T-helper 17 cell (primary cell): ENCODE data around the gene CASK. TPM values are rescaled to one million over a fixed set of nuclear protein-coding genes. Genes with fewer than 3 reads are reported as not detected.
A peak's percentile ranks its signal among the peaks of the same experiment; 100 is the strongest.

Source experiments
- ATAC-seq: fragments of 150-1000 bp; cut with Tn5 transposase; 2 replicates; pipeline ENCODE4 v1.10.0; 2021; ENCODE audit warnings: mild to moderate bottlenecking, moderate library complexity
- DNase-seq, 3 donors: peaks; one replicate each; pipeline versions ENCODE4 v3.0.0 to v3.0.0-alpha.2; 2020 to 2021
- H3K9me3 ChIP-seq: one replicate; pipeline ENCODE4 v1.7.0; 2013; ENCODE audit warnings: low read length, mild to moderate bottlenecking; ENCODE audit not compliant: control insufficient read depth, poor library complexity, severe bottlenecking
- H3K27ac Mint-ChIP-seq: one replicate; pipeline ENCODE4 v1.8.0; 2022; ENCODE audit warnings: mild to moderate bottlenecking, moderate library complexity, mixed read lengths
- H3K27me3 Mint-ChIP-seq: one replicate; pipeline ENCODE4 v1.8.0; 2022; ENCODE audit warnings: mixed read lengths
- H3K36me3 Mint-ChIP-seq: one replicate; pipeline ENCODE4 v1.8.0; 2022; ENCODE audit warnings: low read depth, mixed read lengths
- H3K4me1 Mint-ChIP-seq: one replicate; pipeline ENCODE4 v1.8.0; 2022; ENCODE audit warnings: mild to moderate bottlenecking, mixed read lengths
- H3K4me3 Mint-ChIP-seq: one replicate; pipeline ENCODE4 v1.8.0; 2022; ENCODE audit warnings: mild to moderate bottlenecking, moderate library complexity, mixed read lengths
- total RNA-seq, 4 donors: library from RNA in 2 of 4; stranded (reverse) in 2 of 4; gene quantifications; one replicate each; pipeline ENCODE4 v1.2.3 and lab custom pipeline; 2022 to 2026

Gene CASK
- total RNA-seq (100 to 1,000 TPM in 1 of 2 donors, 10 to 100 TPM in 1; 99.9 to 107 TPM), total RNA-seq (lab: John Stamatoyannopoulos, UW) (136 to 142 reads per million in 2 donors)

- no peaks in the 10 kb centered on the region for H3K9me3 ChIP-seq
- peak within 1 kb of the TSS; percentile 93 for H3K27ac Mint-ChIP-seq
- ATAC-seq (peak; percentile 89), DNase-seq (peak; percentile 81 to 91 (median 89))
- peaks cover 3% of the 10 kb centered on the region for H3K36me3 Mint-ChIP-seq
- no peaks in the 10 kb centered on the region for H3K27me3 Mint-ChIP-seq
- peaks cover 11% of the 10 kb centered on the region for H3K4me1 Mint-ChIP-seq
- peak within 1 kb of the TSS; percentile 95 for H3K4me3 Mint-ChIP-seq
These were observed at the start of gene CASK for GRCh38 chrX:41923211-41923977. Gene CASK, minus strand, starts transcription at chrX:41923554. Its CDS starts 566 bp downstream, at chrX:41922988.

- no peak overlapping the region for H3K27ac Mint-ChIP-seq
- no peak overlapping the region for H3K4me3 Mint-ChIP-seq
- no peaks in the 10 kb centered on the region for H3K27me3 Mint-ChIP-seq
- H3K4me1 Mint-ChIP-seq, result peaks cover 2% of the 10 kb centered on the region
- no peak for DNase-seq
- H3K36me3 Mint-ChIP-seq, result peaks cover 2% of the 10 kb centered on the region
- ATAC-seq, result no peak
- no peaks in the 10 kb centered on the region for H3K9me3 ChIP-seq
These were observed 48.0 kb upstream of the CASK start for GRCh38 chrX:41971346-41971745.

GRCh38 chrX:41970419-41970818, 47.1 kb upstream of the CASK start:
- DNase-seq (no peak), ATAC-seq (no peak)
- peaks cover 2% of the 10 kb centered on the region for H3K36me3 Mint-ChIP-seq
- H3K27me3 Mint-ChIP-seq, result no peaks in the 10 kb centered on the region
- H3K9me3 ChIP-seq, result no peaks in the 10 kb centered on the region
- no peak overlapping the region for H3K4me3 Mint-ChIP-seq
- no peak overlapping the region for H3K27ac Mint-ChIP-seq
- peaks cover 2% of the 10 kb centered on the region for H3K4me1 Mint-ChIP-seq

- ATAC-seq (no peak), DNase-seq (no peak)
- H3K36me3 Mint-ChIP-seq, result peaks cover 2% of the 10 kb centered on the region
- no peaks in the 10 kb centered on the region for H3K27me3 Mint-ChIP-seq
- H3K27ac Mint-ChIP-seq, result no peak overlapping the region
- H3K4me1 Mint-ChIP-seq, result peaks cover 2% of the 10 kb centered on the region
- H3K9me3 ChIP-seq, result no peaks in the 10 kb centered on the region
- no peak overlapping the region for H3K4me3 Mint-ChIP-seq
These were observed 40.0 kb upstream of the CASK start for GRCh38 chrX:41963348-41963747.

GRCh38 chrX:41960142-41960541, 36.8 kb upstream of the CASK start:
- no peaks in the 10 kb centered on the region for H3K36me3 Mint-ChIP-seq
- no peaks in the 10 kb centered on the region for H3K4me1 Mint-ChIP-seq
- no peak overlapping the region for H3K27ac Mint-ChIP-seq
- H3K9me3 ChIP-seq, result no peaks in the 10 kb centered on the region
- DNase-seq (no peak), ATAC-seq (no peak)
- H3K27me3 Mint-ChIP-seq, result no peaks in the 10 kb centered on the region
- no peak overlapping the region for H3K4me3 Mint-ChIP-seq

- Mint-ChIP-seq H3K27me3 (no peaks in the 10 kb centered on the region), H3K27ac (no peak overlapping the region), H3K4me3 (no peak overlapping the region), H3K36me3 (no peaks in the 10 kb centered on the region), H3K4me1 (no peaks in the 10 kb centered on the region)
- DNase-seq (no peak), ATAC-seq (no peak)
- no peaks in the 10 kb centered on the region for H3K9me3 ChIP-seq
These were observed 35.5 kb upstream of the CASK start for GRCh38 chrX:41958861-41959260.

- Mint-ChIP-seq H3K27ac (no peak overlapping the region), H3K4me1 (no peaks in the 10 kb centered on the region), H3K27me3 (no peaks in the 10 kb centered on the region), H3K36me3 (no peaks in the 10 kb centered on the region), H3K4me3 (no peak overlapping the region)
- no peaks in the 10 kb centered on the region for H3K9me3 ChIP-seq
- ATAC-seq (no peak), DNase-seq (no peak)
These were observed 32.7 kb upstream of the CASK start for GRCh38 chrX:41956027-41956426.

GRCh38 chrX:41952102-41952501, 28.7 kb upstream of the CASK start:
- Mint-ChIP-seq H3K27ac (no peak overlapping the region), H3K4me3 (no peak overlapping the region), H3K27me3 (no peaks in the 10 kb centered on the region), H3K36me3 (no peaks in the 10 kb centered on the region), H3K4me1 (no peaks in the 10 kb centered on the region)
- no peak for ATAC-seq
- no peak for DNase-seq
- no peaks in the 10 kb centered on the region for H3K9me3 ChIP-seq

- Mint-ChIP-seq H3K27ac (no peak overlapping the region), H3K36me3 (no peaks in the 10 kb centered on the region), H3K4me3 (no peak overlapping the region), H3K4me1 (no peaks in the 10 kb centered on the region), H3K27me3 (no peaks in the 10 kb centered on the region)
- H3K9me3 ChIP-seq, result no peaks in the 10 kb centered on the region
- ATAC-seq (no peak), DNase-seq (no peak)
These were observed 23.7 kb upstream of the CASK start for GRCh38 chrX:41946989-41947612.

- ATAC-seq (no peak), DNase-seq (no peak)
- no peaks in the 10 kb centered on the region for H3K27me3 Mint-ChIP-seq
- H3K27ac Mint-ChIP-seq, result peak overlapping the region; percentile 11
- no peak overlapping the region for H3K4me3 Mint-ChIP-seq
- H3K36me3 Mint-ChIP-seq, result peaks cover 2% of the 10 kb centered on the region
- H3K9me3 ChIP-seq, result no peaks in the 10 kb centered on the region
- no peaks in the 10 kb centered on the region for H3K4me1 Mint-ChIP-seq
These were observed 22.9 kb upstream of the CASK start for GRCh38 chrX:41946235-41946634.

- Mint-ChIP-seq H3K4me3 (no peak overlapping the region), H3K27ac (peak overlapping the region; percentile 72), H3K27me3 (no peaks in the 10 kb centered on the region), H3K36me3 (no peaks in the 10 kb centered on the region), H3K4me1 (peaks cover 21% of the 10 kb centered on the region)
- ATAC-seq (no peak), DNase-seq (no peak)
- no peaks in the 10 kb centered on the region for H3K9me3 ChIP-seq
These were observed 12.5 kb upstream of the CASK start for GRCh38 chrX:41935832-41936231.

GRCh38 chrX:41933546-41933945, 10.2 kb upstream of the CASK start:
- no peaks in the 10 kb centered on the region for H3K9me3 ChIP-seq
- Mint-ChIP-seq H3K36me3 (no peaks in the 10 kb centered on the region), H3K27me3 (no peaks in the 10 kb centered on the region), H3K4me1 (peaks cover 20% of the 10 kb centered on the region), H3K27ac (no peak overlapping the region), H3K4me3 (no peak overlapping the region)
- ATAC-seq, result peak; percentile 21
- DNase-seq, result no peak

- Mint-ChIP-seq H3K4me3 (peak overlapping the region; percentile 55), H3K36me3 (no peaks in the 10 kb centered on the region), H3K27me3 (no peaks in the 10 kb centered on the region), H3K4me1 (peaks cover 14% of the 10 kb centered on the region), H3K27ac (no peak overlapping the region)
- H3K9me3 ChIP-seq, result no peaks in the 10 kb centered on the region
- ATAC-seq, result no peak
- no peak for DNase-seq
These were observed 9.5 kb upstream of the CASK start for GRCh38 chrX:41932885-41933284.

- Mint-ChIP-seq H3K36me3 (no peaks in the 10 kb centered on the region), H3K27me3 (no peaks in the 10 kb centered on the region), H3K4me3 (no peak overlapping the region), H3K27ac (no peak overlapping the region), H3K4me1 (peaks cover 9% of the 10 kb centered on the region)
- ATAC-seq, result no peak
- no peaks in the 10 kb centered on the region for H3K9me3 ChIP-seq
- no peak for DNase-seq
These were observed 8.2 kb upstream of the CASK start for GRCh38 chrX:41931591-41931990.
